K562 (cell line): Measurements from ENCODE around the gene ZNF8. TPM values are rescaled to one million over a fixed set of nuclear protein-coding genes. Genes with fewer than 3 reads are reported as not detected.

Experiments used
- ATAC-seq: fragments of 200-7000 bp; cut with Tn5 transposase; 3 replicates; pipeline ENCODE4 v1.9.1; 2020; ENCODE audit warnings: moderate library complexity
- BruUV-seq: library from RNA; stranded (reverse); fragments of 400-500 nt; replicated peaks from 2 replicates; lab custom pipeline; 2021; lab: Mats Ljungman, UMichigan
- CTCF ChIA-PET: fragments of 300-600 bp; formaldehyde crosslinking; extraction: SDS; loops from one replicate; lab custom pipeline; 2021; ENCODE audit warnings: low intra/inter-chr PET ratio; lab: Yijun Ruan, JAX
- POLR2A ChIA-PET: fragments of 300-600, 350-650 bp; sonication (Branson Sonifier 250); formaldehyde crosslinking; extraction: SDS; loops from one replicate; lab custom pipeline; 2021; ENCODE audit warnings: antibody characterized with exemption, inconsistent platforms; lab: Yijun Ruan, JAX
- DNase-seq, 4 experiments: peaks; one replicate each; pipeline versions ENCODE4 v3.0.0 to v3.0.0-alpha.2; 2011 to 2018; ENCODE audit warnings: low spot score in 3 of 4, mixed read lengths in 3 of 4; ENCODE audit errors: extremely low read depth in 1 of 4
- FAIRE-seq: peaks from 2 replicates; lab custom pipeline; 2011; peaks lifted over from hg19 to GRCh38; lab: Jason Lieb, UNC
- H2AFZ ChIP-seq: 2 replicates; pipeline ENCODE4 v1.6.0; 2011; ENCODE audit warnings: low read depth, low read length, control low read depth, inconsistent platforms
- H3K27ac ChIP-seq: fragments of 200-600 bp; 3 replicates; pipeline ENCODE4 v1.8.0; 2011; ENCODE audit warnings: low read depth, mild to moderate bottlenecking, control low read depth, inconsistent platforms, low read length, moderate library complexity, mixed read lengths; ENCODE audit errors: extremely low read depth
- H3K27me3 ChIP-seq, 2 experiments: fragments of 300-600 bp in 1 of 2; 2 replicates in 1 of 2; 3 replicates in 1 of 2; pipeline versions ENCODE4 v1.6.0 to v1.8.0; 2011; ENCODE audit warnings: inconsistent platforms in 2 of 2, low read length in 2 of 2, mild to moderate bottlenecking in 1 of 2, mixed read lengths in 1 of 2, moderate library complexity in 1 of 2; ENCODE audit not compliant: control insufficient read depth in 2 of 2, insufficient read depth in 2 of 2
- H3K36me3 ChIP-seq: fragments of 300-600 bp; 3 replicates; pipeline ENCODE4 v1.8.0; 2011; ENCODE audit warnings: mild to moderate bottlenecking, low read length, inconsistent platforms; ENCODE audit not compliant: control insufficient read depth, insufficient read depth
- H3K4me1 ChIP-seq, 2 experiments: fragments of 200-600 bp in 1 of 2; replicated peaks in 1 of 2; 2 replicates in 1 of 2; 3 replicates in 1 of 2; pipeline versions ENCODE4 v1.5.1 to v1.8.0; 2011; ENCODE audit warnings: inconsistent platforms in 2 of 2, low read length in 2 of 2, mild to moderate bottlenecking in 1 of 2, mixed read lengths in 1 of 2, moderate library complexity in 1 of 2; ENCODE audit not compliant: control insufficient read depth in 2 of 2, insufficient read depth in 2 of 2
- H3K4me2 ChIP-seq: 2 replicates; pipeline ENCODE4 v1.6.1; 2011; ENCODE audit warnings: low read length, control low read depth, inconsistent platforms, mixed read lengths; ENCODE audit not compliant: insufficient read depth
- H3K4me3 ChIP-seq: fragments of 200-600 bp; sonication (generic), shearing (Covaris generic); 2 replicates; pipeline ENCODE4 v1.5.1; 2016; ENCODE audit warnings: control low read depth, inconsistent platforms
- H3K79me2 ChIP-seq: fragments of 200-600 bp; 3 replicates; pipeline ENCODE4 v1.8.0; 2011; ENCODE audit warnings: low read length, inconsistent platforms; ENCODE audit not compliant: control insufficient read depth, insufficient read depth
- H3K9ac ChIP-seq, 2 experiments: 2 replicates each; pipeline versions ENCODE4 v1.6.0 to v1.6.1; 2011; ENCODE audit warnings: low read depth in 2 of 2, low read length in 2 of 2, control low read depth in 1 of 2, inconsistent platforms in 1 of 2, mild to moderate bottlenecking in 1 of 2, mixed read lengths in 1 of 2; ENCODE audit not compliant: insufficient read depth in 1 of 2
- H3K9me1 ChIP-seq: one replicate; pipeline ENCODE4 v1.6.0; 2011; ENCODE audit warnings: inconsistent platforms, mild to moderate bottlenecking, low read length, moderate library complexity; ENCODE audit not compliant: control insufficient read depth, insufficient read depth
- H3K9me3 ChIP-seq: replicated peaks from 2 replicates; pipeline ENCODE4 v1.5.1; 2011; ENCODE audit warnings: low read depth, low read length, inconsistent platforms; ENCODE audit not compliant: control insufficient read depth, insufficient read depth
- H4K20me1 ChIP-seq: replicated peaks from 2 replicates; pipeline ENCODE4 v1.6.1; 2011; ENCODE audit warnings: low read length, inconsistent platforms, mixed read lengths; ENCODE audit not compliant: control insufficient read depth, insufficient read depth
- CHAMP1 ChIP-seq: fragments of 450-650 bp; IDR thresholded peaks from 2 replicates; pipeline ENCODE4 v1.6.1; 2016; ENCODE audit warnings: mild to moderate bottlenecking
- ETV6 ChIP-seq, 3 experiments: fragments of 150-350 bp in 1 of 3; sonication (generic) in 1 of 3; formaldehyde crosslinking in 1 of 3; IDR thresholded peaks; 2 replicates each; pipeline versions ENCODE4 v1.6.1 to v1.8.0; 2014 to 2022; ENCODE audit warnings: borderline replicate concordance in 2 of 3, low read depth in 2 of 3, antibody characterized with exemption in 1 of 3, low read length in 1 of 3, mild to moderate bottlenecking in 1 of 3, missing genetic modification reagents in 1 of 3
- HDAC8 ChIP-seq: fragments of 450-650 bp; IDR thresholded peaks from 2 replicates; pipeline ENCODE4 v1.6.1; 2016; ENCODE audit warnings: mild to moderate bottlenecking, missing genetic modification characterization, moderate library complexity, missing compliant biosample characterization
- HNRNPK ChIP-seq: fragments of 200-400 bp; formaldehyde crosslinking; IDR thresholded peaks from one replicate; pipeline ENCODE4 v1.6.1; 2018; ENCODE audit warnings: mild to moderate bottlenecking, low read depth, low read length; ENCODE audit not compliant: poor library complexity, severe bottlenecking
- JUND ChIP-seq, 2 experiments: IDR thresholded peaks; 2 replicates in 1 of 2; 3 replicates in 1 of 2; pipeline ENCODE4 v1.6.1; 2011; ENCODE audit warnings: borderline replicate concordance in 2 of 2, low read depth in 2 of 2, low read length in 2 of 2, improper control_type of control experiment in 1 of 2, missing biosample characterization in 1 of 2, missing genetic modification characterization in 1 of 2, missing genetic modification reagents in 1 of 2
- NFYB ChIP-seq: IDR thresholded peaks from 2 replicates; pipeline ENCODE4 v1.6.1; 2011; ENCODE audit warnings: mild to moderate bottlenecking, moderate library complexity; ENCODE audit not compliant: insufficient read length; ENCODE audit errors: extremely low read depth
- NR1H2 ChIP-seq: sonication (generic); formaldehyde crosslinking; IDR thresholded peaks from 2 replicates; pipeline ENCODE4 v1.4.0; 2020; ENCODE audit warnings: mild to moderate bottlenecking, missing genetic modification reagents
- SIRT6 ChIP-seq: IDR thresholded peaks from one replicate; pipeline ENCODE4 v1.6.1; 2012; ENCODE audit warnings: low read depth, mild to moderate bottlenecking, control low read depth, inconsistent platforms, low read length, moderate library complexity
- ZNF212 ChIP-seq: fragments of 450-650 bp; formaldehyde crosslinking; IDR thresholded peaks from 2 replicates; pipeline ENCODE4 v1.4.0; 2020; ENCODE audit warnings: mild to moderate bottlenecking
- WGBS: fragments of 100-300 bp; shearing (Covaris generic); methylation state at CpG from one replicate; pipeline ENCODE4 v1.1.6; 2016; ENCODE audit warnings: low coverage, mixed read lengths; ENCODE audit not compliant: insufficient coverage; ENCODE audit errors: missing lambda C conversion rate; 5-methylcytosine and 5-hydroxymethylcytosine counted together
- in situ Hi-C: fragments of 300-500 bp; cut with MboI; formaldehyde crosslinking; loops from 4 replicates; pipeline ENCODE4 v1.15.0; 2018; ENCODE audit warnings: inconsistent platforms, mixed read lengths
- intact Hi-C: fragments of 100-400 bp; cut with micrococcal nuclease; formaldehyde crosslinking; loops from 2 replicates; pipeline ENCODE4 v1.14.2; 2022
- polyA plus RNA-seq, 8 experiments: library from polyadenylated mRNA; depleted of rRNA in 4 of 8; stranded (reverse) in 5 of 8; unstranded in 3 of 8; fragments of >200 nt; fragmentation: Nextera tagmentation in 2 of 8; fragmentation: Illumina TruSeq in 1 of 8; extraction: Ambion mirVana in 2 of 8; extraction: Trizol in 1 of 8; gene quantifications; 2 replicates each; pipeline versions ENCODE4 v1.2.1 to v1.2.3, GENCODE V29; 2011 to 2014; ENCODE audit warnings: inconsistent platforms in 1 of 8, missing spikeins in 1 of 8
- total RNA-seq, 7 experiments: library from RNA; depleted of rRNA in 6 of 7; stranded (reverse); fragments of >200 nt in 6 of 7; fragmentation: Illumina TruSeq in 2 of 7; extraction: Trizol in 2 of 7; gene quantifications; 2 replicates each; pipeline versions ENCODE4 v1.2.1 to v1.2.3, GENCODE V29; 2011 to 2021; ENCODE audit warnings: low replicate concordance in 1 of 7
- TF ChIP-seq, protein P1 (sequence below), 2 experiments: IDR thresholded peaks; 2 replicates each; pipeline ENCODE4 v1.6.1; 2011; ENCODE audit warnings: borderline replicate concordance in 1 of 2, control low read depth in 1 of 2, low read depth in 1 of 2, low read length in 1 of 2, mild to moderate bottlenecking in 1 of 2, mixed read lengths in 1 of 2, moderate library complexity in 1 of 2; ENCODE audit not compliant: insufficient read depth in 1 of 2, insufficient read length in 1 of 2, poor library complexity in 1 of 2, severe bottlenecking in 1 of 2; ENCODE audit errors: extremely low read depth in 1 of 2
- TF ChIP-seq, protein P2 (sequence below): fragments of 450-650 bp; formaldehyde crosslinking; conservative IDR thresholded peaks from 2 replicates; pipeline ENCODE4 v1.4.0; 2022; ENCODE audit warnings: mild to moderate bottlenecking, missing genetic modification characterization
- TF ChIP-seq, protein P3 (sequence below), 3 experiments: IDR thresholded peaks in 2 of 3; conservative IDR thresholded peaks in 1 of 3; 2 replicates each; pipeline ENCODE4 v1.5.1; 2011 to 2012; ENCODE audit warnings: low read length in 3 of 3, mild to moderate bottlenecking in 3 of 3, control low read depth in 2 of 3, improper control_type of control experiment in 1 of 3, inconsistent platforms in 1 of 3, low read depth in 1 of 3, mixed read lengths in 1 of 3, moderate library complexity in 1 of 3; ENCODE audit not compliant: insufficient read depth in 2 of 3

Gene ZNF8
- total and polyA plus RNA-seq, 9 of the 15 experiments (the other 6 are each of a cell fraction or from before 2014, with no cell fraction given) = 0.71 to 7.7 (median 4.7) TPM

DNA sequence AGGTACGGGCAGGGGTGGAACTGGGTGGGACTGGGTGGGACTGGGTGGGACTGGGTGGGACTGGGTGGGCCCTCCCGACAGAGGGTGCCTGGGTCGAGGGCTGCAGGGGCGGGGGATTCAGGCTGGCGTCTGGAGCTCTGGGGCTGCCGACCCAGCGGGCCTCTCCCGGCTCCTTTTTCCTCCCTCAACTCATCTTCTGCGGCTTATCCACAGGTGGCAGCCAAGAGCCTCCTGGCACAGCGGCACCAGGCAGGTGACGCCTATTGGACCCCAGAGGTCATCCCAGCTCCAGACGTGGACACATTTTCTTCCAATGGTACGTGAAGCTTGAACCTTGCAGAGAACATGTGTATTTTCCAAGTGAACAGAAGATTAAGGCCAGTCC is 49.5 kb upstream of the ZNF8 start:
- ATAC-seq = peak; percentile 75
- in situ Hi-C loops = no loop called here
- Histone ChIP-seq H2AFZ (peak overlapping the region; percentile 80; the same call in 1 of the 2 replicates), H3K4me3 (peak overlapping the region; percentile 56), H3K36me3 (peaks cover 45% of the 10 kb centered on the region), H3K4me2 (peak overlapping the region; percentile 81), H3K27ac (peak overlapping the region; percentile 91), H3K4me1 (peaks cover 8 to 14% of the 10 kb centered on the region in 2 experiments; a peak in 4 of 5 replicates), H3K9ac (peak overlapping the region; percentile 83 to 92), H3K79me2 (peaks cover 34% of the 10 kb centered on the region), H4K20me1 (no peaks in the 10 kb centered on the region), H3K27me3 (no peaks in the 10 kb centered on the region; a peak in 1 of 5 replicates), H3K9me3 (peaks cover 12% of the 10 kb centered on the region), H3K9me1 (no peaks in the 10 kb centered on the region)
- BruUV-seq = no TSS peak
- ChIA-PET POLR2A (interaction anchor here (1.1 to 1.9 kb wide), 4 partner anchors 8 to 133 kb away, joined by 4 to 10 read pairs (median 8); partner anchors contain the start of gene ZNF497), CTCF (no interaction called here)
- intact Hi-C loops = loop anchor here (5.0 to 10.0 kb wide), 2 partner anchors 98 to 176 kb away; partner anchors contain the start of genes ZNF584 and ZSCAN22
- WGBS = 22% methylated on average over 7 of the region's 13 CpGs
- FAIRE-seq = no peak
- peak in 3 of 4 experiments; percentile 44 to 61 (median 55) for DNase-seq
- TF ChIP-seq NFYB (peak; percentile 7), SIRT6 (no peak), CHAMP1 (no peak), ETV6 (IDR thresholded peaks at IDR 0.05; ENCODE audit: borderline replicate concordance in 1 of 2, low read depth in 2 of 2, low read length in 1 of 2) (no peak), ETV6 (CRISPR knock-in tag; IDR thresholded peaks at IDR 0.05; ENCODE audit: borderline replicate concordance) (no peak), JUND (IDR thresholded peaks at IDR 0.05; ENCODE audit: borderline replicate concordance, low read depth, low read length) (no peak), JUND (tag; IDR thresholded peaks at IDR 0.05; ENCODE audit: borderline replicate concordance, low read depth, low read length) (no peak), HDAC8 (tag) (no peak), HNRNPK (no peak), ZNF212 (CRISPR knock-in tag) (no peak), NR1H2 (CRISPR knock-in tag) (no peak)
- TF ChIP-seq, protein P1, sequence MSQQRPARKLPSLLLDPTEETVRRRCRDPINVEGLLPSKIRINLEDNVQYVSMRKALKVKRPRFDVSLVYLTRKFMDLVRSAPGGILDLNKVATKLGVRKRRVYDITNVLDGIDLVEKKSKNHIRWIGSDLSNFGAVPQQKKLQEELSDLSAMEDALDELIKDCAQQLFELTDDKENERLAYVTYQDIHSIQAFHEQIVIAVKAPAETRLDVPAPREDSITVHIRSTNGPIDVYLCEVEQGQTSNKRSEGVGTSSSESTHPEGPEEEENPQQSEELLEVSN (IDR thresholded peaks at IDR 0.05; ENCODE audit: borderline replicate concordance in 1 of 2, extremely low read depth in 1 of 2, insufficient read depth in 1 of 2, insufficient read length in 1 of 2, low read depth in 1 of 2, low read length in 1 of 2, poor library complexity in 1 of 2, severe bottlenecking in 1 of 2) = peak in 1 of 2 experiments; percentile 32
- TF ChIP-seq, protein P2, sequence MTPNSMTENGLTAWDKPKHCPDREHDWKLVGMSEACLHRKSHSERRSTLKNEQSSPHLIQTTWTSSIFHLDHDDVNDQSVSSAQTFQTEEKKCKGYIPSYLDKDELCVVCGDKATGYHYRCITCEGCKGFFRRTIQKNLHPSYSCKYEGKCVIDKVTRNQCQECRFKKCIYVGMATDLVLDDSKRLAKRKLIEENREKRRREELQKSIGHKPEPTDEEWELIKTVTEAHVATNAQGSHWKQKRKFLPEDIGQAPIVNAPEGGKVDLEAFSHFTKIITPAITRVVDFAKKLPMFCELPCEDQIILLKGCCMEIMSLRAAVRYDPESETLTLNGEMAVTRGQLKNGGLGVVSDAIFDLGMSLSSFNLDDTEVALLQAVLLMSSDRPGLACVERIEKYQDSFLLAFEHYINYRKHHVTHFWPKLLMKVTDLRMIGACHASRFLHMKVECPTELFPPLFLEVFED = no peak
- TF ChIP-seq, protein P3, sequence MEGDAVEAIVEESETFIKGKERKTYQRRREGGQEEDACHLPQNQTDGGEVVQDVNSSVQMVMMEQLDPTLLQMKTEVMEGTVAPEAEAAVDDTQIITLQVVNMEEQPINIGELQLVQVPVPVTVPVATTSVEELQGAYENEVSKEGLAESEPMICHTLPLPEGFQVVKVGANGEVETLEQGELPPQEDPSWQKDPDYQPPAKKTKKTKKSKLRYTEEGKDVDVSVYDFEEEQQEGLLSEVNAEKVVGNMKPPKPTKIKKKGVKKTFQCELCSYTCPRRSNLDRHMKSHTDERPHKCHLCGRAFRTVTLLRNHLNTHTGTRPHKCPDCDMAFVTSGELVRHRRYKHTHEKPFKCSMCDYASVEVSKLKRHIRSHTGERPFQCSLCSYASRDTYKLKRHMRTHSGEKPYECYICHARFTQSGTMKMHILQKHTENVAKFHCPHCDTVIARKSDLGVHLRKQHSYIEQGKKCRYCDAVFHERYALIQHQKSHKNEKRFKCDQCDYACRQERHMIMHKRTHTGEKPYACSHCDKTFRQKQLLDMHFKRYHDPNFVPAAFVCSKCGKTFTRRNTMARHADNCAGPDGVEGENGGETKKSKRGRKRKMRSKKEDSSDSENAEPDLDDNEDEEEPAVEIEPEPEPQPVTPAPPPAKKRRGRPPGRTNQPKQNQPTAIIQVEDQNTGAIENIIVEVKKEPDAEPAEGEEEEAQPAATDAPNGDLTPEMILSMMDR (IDR thresholded peaks at IDR 0.05 in 2 of 3, conservative IDR thresholded peaks at IDR 0.05 in 1 of 3; ENCODE audit: insufficient read depth in 2 of 3, low read depth in 1 of 3, low read length in 3 of 3) = peak; percentile 47 to 77 (median 60); a peak in 5 of 6 replicates
